ENCODE results near the gene IFT80.

DNA sequence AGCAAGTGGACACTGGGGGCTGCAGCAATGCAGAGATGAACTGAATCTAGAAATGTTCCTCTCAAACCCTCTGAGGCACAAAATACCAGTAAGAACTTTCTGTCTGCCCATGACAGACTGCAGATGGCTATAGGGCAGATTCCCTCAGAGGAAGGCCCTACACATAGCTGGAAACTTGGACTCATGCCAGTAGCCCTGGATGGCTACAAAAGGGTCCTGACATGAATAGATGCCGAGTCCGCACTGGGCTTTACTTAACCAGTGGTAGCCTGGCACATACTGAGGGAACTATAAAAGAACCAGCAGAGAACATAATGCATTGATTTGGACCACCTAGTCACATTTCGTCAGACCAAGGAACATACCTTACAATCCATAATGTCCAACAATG lies 107.1 kb downstream of the IFT80 start:
- TF ChIP-seq CREB1 (CRISPR knock-in tag; IDR thresholded peaks at IDR 0.05) (no peak), MXD4 (CRISPR knock-in tag; IDR thresholded peaks at IDR 0.05; ENCODE audit: borderline replicate concordance) (no peak), TEAD4 (CRISPR knock-in tag; IDR thresholded peaks at IDR 0.05) (no peak), SMAD4 (CRISPR knock-in tag; IDR thresholded peaks at IDR 0.05) (no peak), NFE2L1 (CRISPR knock-in tag; IDR thresholded peaks at IDR 0.05) (no peak), JUN (CRISPR knock-in tag; IDR thresholded peaks at IDR 0.05) (no peak)
- TF ChIP-seq, protein P1, sequence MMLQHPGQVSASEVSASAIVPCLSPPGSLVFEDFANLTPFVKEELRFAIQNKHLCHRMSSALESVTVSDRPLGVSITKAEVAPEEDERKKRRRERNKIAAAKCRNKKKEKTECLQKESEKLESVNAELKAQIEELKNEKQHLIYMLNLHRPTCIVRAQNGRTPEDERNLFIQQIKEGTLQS (CRISPR knock-in tag; conservative IDR thresholded peaks at IDR 0.05): no peak
- TF ChIP-seq, protein P2, sequence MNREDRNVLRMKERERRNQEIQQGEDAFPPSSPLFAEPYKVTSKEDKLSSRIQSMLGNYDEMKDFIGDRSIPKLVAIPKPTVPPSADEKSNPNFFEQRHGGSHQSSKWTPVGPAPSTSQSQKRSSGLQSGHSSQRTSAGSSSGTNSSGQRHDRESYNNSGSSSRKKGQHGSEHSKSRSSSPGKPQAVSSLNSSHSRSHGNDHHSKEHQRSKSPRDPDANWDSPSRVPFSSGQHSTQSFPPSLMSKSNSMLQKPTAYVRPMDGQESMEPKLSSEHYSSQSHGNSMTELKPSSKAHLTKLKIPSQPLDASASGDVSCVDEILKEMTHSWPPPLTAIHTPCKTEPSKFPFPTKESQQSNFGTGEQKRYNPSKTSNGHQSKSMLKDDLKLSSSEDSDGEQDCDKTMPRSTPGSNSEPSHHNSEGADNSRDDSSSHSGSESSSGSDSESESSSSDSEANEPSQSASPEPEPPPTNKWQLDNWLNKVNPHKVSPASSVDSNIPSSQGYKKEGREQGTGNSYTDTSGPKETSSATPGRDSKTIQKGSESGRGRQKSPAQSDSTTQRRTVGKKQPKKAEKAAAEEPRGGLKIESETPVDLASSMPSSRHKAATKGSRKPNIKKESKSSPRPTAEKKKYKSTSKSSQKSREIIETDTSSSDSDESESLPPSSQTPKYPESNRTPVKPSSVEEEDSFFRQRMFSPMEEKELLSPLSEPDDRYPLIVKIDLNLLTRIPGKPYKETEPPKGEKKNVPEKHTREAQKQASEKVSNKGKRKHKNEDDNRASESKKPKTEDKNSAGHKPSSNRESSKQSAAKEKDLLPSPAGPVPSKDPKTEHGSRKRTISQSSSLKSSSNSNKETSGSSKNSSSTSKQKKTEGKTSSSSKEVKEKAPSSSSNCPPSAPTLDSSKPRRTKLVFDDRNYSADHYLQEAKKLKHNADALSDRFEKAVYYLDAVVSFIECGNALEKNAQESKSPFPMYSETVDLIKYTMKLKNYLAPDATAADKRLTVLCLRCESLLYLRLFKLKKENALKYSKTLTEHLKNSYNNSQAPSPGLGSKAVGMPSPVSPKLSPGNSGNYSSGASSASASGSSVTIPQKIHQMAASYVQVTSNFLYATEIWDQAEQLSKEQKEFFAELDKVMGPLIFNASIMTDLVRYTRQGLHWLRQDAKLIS (CRISPR knock-in tag; IDR thresholded peaks at IDR 0.05; ENCODE audit: borderline replicate concordance): no peak
- TF ChIP-seq, protein P3, sequence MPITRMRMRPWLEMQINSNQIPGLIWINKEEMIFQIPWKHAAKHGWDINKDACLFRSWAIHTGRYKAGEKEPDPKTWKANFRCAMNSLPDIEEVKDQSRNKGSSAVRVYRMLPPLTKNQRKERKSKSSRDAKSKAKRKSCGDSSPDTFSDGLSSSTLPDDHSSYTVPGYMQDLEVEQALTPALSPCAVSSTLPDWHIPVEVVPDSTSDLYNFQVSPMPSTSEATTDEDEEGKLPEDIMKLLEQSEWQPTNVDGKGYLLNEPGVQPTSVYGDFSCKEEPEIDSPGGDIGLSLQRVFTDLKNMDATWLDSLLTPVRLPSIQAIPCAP (CRISPR knock-in tag; IDR thresholded peaks at IDR 0.05): no peak

Data from WTC11 (cell line).